Esophagus muscularis mucosa (tissue), 4 donors: Measurements from ENCODE around the gene IL23R. TPM values are rescaled to one million over a fixed set of nuclear protein-coding genes. Genes with fewer than 3 reads are reported as not detected.

Experiments
- DNase-seq: peaks from one replicate; pipeline ENCODE4 v3.0.0-alpha.2; 2017; ENCODE audit errors: extremely low spot score
- H3K27ac ChIP-seq, 4 donors: fragments of 200-600 bp; sonication (generic); replicated peaks in 1 of 4; 1 replicate in 3 of 4; 2 replicates in 1 of 4; pipeline ENCODE4 v1.5.1; 2016 to 2019; ENCODE audit warnings: mild to moderate bottlenecking in 1 of 4
- H3K27me3 ChIP-seq, 4 donors: fragments of 200-600 bp; sonication (generic); one replicate each; pipeline versions ENCODE4 v1.5.1 to v1.6.0; 2016 to 2019
- H3K36me3 ChIP-seq, 4 donors: fragments of 200-600 bp; sonication (generic); one replicate each; pipeline ENCODE4 v1.5.1; 2016 to 2019
- H3K4me1 ChIP-seq, 4 donors: fragments of 200-600 bp; sonication (generic); one replicate each; pipeline ENCODE4 v1.5.1; 2016 to 2019
- H3K4me3 ChIP-seq, 4 donors: fragments of 200-600 bp; sonication (generic); 1 replicate in 2 of 4; 2 replicates in 2 of 4; pipeline ENCODE4 v1.5.1; 2016 to 2019; ENCODE audit warnings: mild to moderate bottlenecking in 4 of 4, moderate library complexity in 1 of 4
- H3K9me3 ChIP-seq, 4 donors: fragments of 200-600 bp; sonication (generic); 1 replicate in 3 of 4; 2 replicates in 1 of 4; pipeline ENCODE4 v1.5.1; 2016 to 2019
- CTCF ChIP-seq, 3 experiments: fragments of 200-600 bp in 2 of 3; fragments of 450-650 bp in 1 of 3; sonication (generic) in 2 of 3; IDR thresholded peaks; one replicate each; pipeline ENCODE4 v1.5.1; 2017 to 2019; ENCODE audit warnings: antibody characterized with exemption in 3 of 3, mild to moderate bottlenecking in 2 of 3, moderate library complexity in 1 of 3
- EP300 ChIP-seq: sonication (generic); formaldehyde crosslinking; IDR thresholded peaks from one replicate; pipeline ENCODE4 v1.6.1; 2017; ENCODE audit warnings: antibody characterized with exemption
- POLR2A ChIP-seq: fragments of 450-650 bp; IDR thresholded peaks from one replicate; pipeline ENCODE4 v1.6.1; 2017; ENCODE audit warnings: antibody characterized with exemption, moderate library complexity, mild to moderate bottlenecking, low read depth
- POLR2AphosphoS5 ChIP-seq, 2 donors: sonication (generic); formaldehyde crosslinking; IDR thresholded peaks; one replicate each; pipeline ENCODE4 v1.6.1; 2017; ENCODE audit warnings: antibody characterized with exemption in 2 of 2
- WGBS: methylation state at CpG from one replicate; pipeline ENCODE4 v1.1.5; 2018; 5-methylcytosine and 5-hydroxymethylcytosine counted together
- intact Hi-C: fragments of 100-400 bp; cut with DNase I; formaldehyde crosslinking; loops from one replicate; pipeline ENCODE4 v1.15.1; 2023
- small RNA-seq, 3 donors: library from RNA; depleted of rRNA; stranded (forward); fragments of <200 nt; gene quantifications; one replicate each; pipeline ENCODE3, GENCODE V24; 2016
- total RNA-seq, 4 donors: library from RNA; depleted of rRNA; stranded (reverse); fragments of >200 nt; gene quantifications; one replicate each; pipeline versions ENCODE4 v1.1.0 to v1.2.1, GENCODE V29; 2016

The IL23R gene
- total RNA-seq, 4 donors from 2014 or later, result not detected

GRCh38 chr1:67304023-67304422 lies 137.8 kb downstream of the IL23R start:
- H3K36me3 ChIP-seq, result no peaks in the 10 kb centered on the region
- no peak for DNase-seq
- no peaks in the 10 kb centered on the region for H3K9me3 ChIP-seq
- no peak for TF ChIP-seq POLR2A
- no peak for TF ChIP-seq CTCF (IDR thresholded peaks at IDR 0.05)
- peaks cover 0 to 25% (median 17%) of the 10 kb centered on the region in 4 donors for H3K27me3 ChIP-seq
- H3K27ac ChIP-seq, result no peak overlapping the region
- peaks cover 5 to 13% (median 12%) of the 10 kb centered on the region in 4 donors for H3K4me1 ChIP-seq
- intact Hi-C loops, result no loop called here
- no peak overlapping the region for H3K4me3 ChIP-seq
- WGBS, result 81% methylated on average over 3 of the region's 3 CpGs

- DNase-seq, result no peak
- Histone ChIP-seq H3K4me1 (peaks cover 5 to 13% (median 12%) of the 10 kb centered on the region in 4 donors), H3K4me3 (no peak overlapping the region), H3K9me3 (no peaks in the 10 kb centered on the region), H3K36me3 (no peaks in the 10 kb centered on the region), H3K27ac (no peak overlapping the region), H3K27me3 (peaks cover 0 to 25% (median 17%) of the 10 kb centered on the region in 4 donors)
- intact Hi-C loops, result no loop called here
- WGBS, result 93% methylated on average over 7 of the region's 7 CpGs
- TF ChIP-seq POLR2A, result no peak
- TF ChIP-seq CTCF (IDR thresholded peaks at IDR 0.05), result no peak
- TF ChIP-seq EP300, result no peak
- TF ChIP-seq POLR2AphosphoS5 (IDR thresholded peaks at IDR 0.05), result no peak
Observed at GRCh38 chr1:67306547-67306946, 140.3 kb downstream of the IL23R start.

- TF ChIP-seq POLR2A, result no peak
- TF ChIP-seq EP300, result no peak
- TF ChIP-seq POLR2AphosphoS5 (IDR thresholded peaks at IDR 0.05), result no peak
- intact Hi-C loops, result no loop called here
- Histone ChIP-seq H3K36me3 (no peaks in the 10 kb centered on the region), H3K4me3 (peak within 1 kb of the TSS; percentile 47 to 61 (median 49)), H3K27me3 (peaks cover 0 to 25% (median 17%) of the 10 kb centered on the region in 4 donors), H3K4me1 (peaks cover 5 to 13% (median 12%) of the 10 kb centered on the region in 4 donors), H3K27ac (peak within 1 kb of the TSS in 1 of 4 donors; percentile 13), H3K9me3 (no peaks in the 10 kb centered on the region)
- no peak for DNase-seq
- 7% methylated on average over 41 of the region's 75 CpGs for WGBS
Observed at GRCh38 chr1:67307251-67308060, 141.2 kb downstream of the IL23R start, which contains the start of gene IL12RB2. IL12RB2 (plus strand) TSS chr1:67307873; CDS start chr1:67320369, 12,496 bp downstream.

GRCh38 chr1:67308136-67308535 lies 141.9 kb downstream of the IL23R start:
- peaks cover 5 to 13% (median 12%) of the 10 kb centered on the region in 4 donors for H3K4me1 ChIP-seq
- no peaks in the 10 kb centered on the region for H3K36me3 ChIP-seq
- no peak for DNase-seq
- WGBS, result 32% methylated on average over 8 of the region's 15 CpGs
- no peaks in the 10 kb centered on the region for H3K9me3 ChIP-seq
- TF ChIP-seq EP300, result no peak
- TF ChIP-seq POLR2AphosphoS5 (IDR thresholded peaks at IDR 0.05), result no peak
- no peak for TF ChIP-seq CTCF (IDR thresholded peaks at IDR 0.05)
- no peak for TF ChIP-seq POLR2A
- H3K4me3 ChIP-seq, result peak overlapping the region; percentile 47 to 61 (median 49)
- intact Hi-C loops, result no loop called here
- no peak overlapping the region for H3K27ac ChIP-seq
- peaks cover 0 to 25% (median 17%) of the 10 kb centered on the region in 4 donors for H3K27me3 ChIP-seq

Small RNA genes within 50 kb of the gene (small RNA-seq; reads per million reads assigned to genes)
- gene RNU4ATAC4P, result 0 reads per million in 3 donors
- gene RNU6-586P, result 0 reads per million in 3 donors

Other genes starting within 250 kb of the IL23R start
- gene DNAI4, start 241.6 kb upstream of the IL23R start, total RNA-seq, result 1 to 10 TPM; 4.9 to 6.2 (median 5.5) TPM
- gene MIER1, start 241.5 kb upstream of the IL23R start, total RNA-seq, result 10 to 100 TPM; 39.4 to 56.5 (median 49.2) TPM
- gene SLC35D1, start 112.3 kb upstream of the IL23R start, total RNA-seq, result 1 to 10 TPM; 7.5 to 9.4 (median 8.2) TPM
- not detected for gene C1orf141, start 31.5 kb upstream of the IL23R start, total RNA-seq
- gene IL12RB2, start 141.4 kb downstream of the IL23R start, total RNA-seq, result 1 to 10 TPM in 1 of 4 donors, under 1 TPM in 2, not detected in 1; 0.29 to 1.3 (median 0.65) TPM